ENCODE results near the gene DCAF6.

The DCAF6 gene

GRCh38 chr1:167955915-167956314, 19.4 kb downstream of the DCAF6 start:
- TF ChIP-seq, protein P1, sequence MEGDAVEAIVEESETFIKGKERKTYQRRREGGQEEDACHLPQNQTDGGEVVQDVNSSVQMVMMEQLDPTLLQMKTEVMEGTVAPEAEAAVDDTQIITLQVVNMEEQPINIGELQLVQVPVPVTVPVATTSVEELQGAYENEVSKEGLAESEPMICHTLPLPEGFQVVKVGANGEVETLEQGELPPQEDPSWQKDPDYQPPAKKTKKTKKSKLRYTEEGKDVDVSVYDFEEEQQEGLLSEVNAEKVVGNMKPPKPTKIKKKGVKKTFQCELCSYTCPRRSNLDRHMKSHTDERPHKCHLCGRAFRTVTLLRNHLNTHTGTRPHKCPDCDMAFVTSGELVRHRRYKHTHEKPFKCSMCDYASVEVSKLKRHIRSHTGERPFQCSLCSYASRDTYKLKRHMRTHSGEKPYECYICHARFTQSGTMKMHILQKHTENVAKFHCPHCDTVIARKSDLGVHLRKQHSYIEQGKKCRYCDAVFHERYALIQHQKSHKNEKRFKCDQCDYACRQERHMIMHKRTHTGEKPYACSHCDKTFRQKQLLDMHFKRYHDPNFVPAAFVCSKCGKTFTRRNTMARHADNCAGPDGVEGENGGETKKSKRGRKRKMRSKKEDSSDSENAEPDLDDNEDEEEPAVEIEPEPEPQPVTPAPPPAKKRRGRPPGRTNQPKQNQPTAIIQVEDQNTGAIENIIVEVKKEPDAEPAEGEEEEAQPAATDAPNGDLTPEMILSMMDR (IDR thresholded peaks at IDR 0.05; ENCODE audit: low read depth, low read length) = no peak
- in situ Hi-C loops (cut with HindIII; ENCODE audit: low sequenced_read_pairs) = no loop called here
- no peak overlapping the region for H3K4me3 ChIP-seq (ENCODE audit: low read depth, low read length)
- no peak for DNase-seq (ENCODE audit: low read depth, low spot score)

GRCh38 chr1:167957710-167958109, 21.2 kb downstream of the DCAF6 start:
- no peak overlapping the region for H3K4me3 ChIP-seq (ENCODE audit: low read depth, low read length)
- DNase-seq (ENCODE audit: low read depth, low spot score) = no peak
- TF ChIP-seq, protein P1 (IDR thresholded peaks at IDR 0.05; ENCODE audit: low read depth, low read length) = no peak
- in situ Hi-C loops (cut with HindIII; ENCODE audit: low sequenced_read_pairs) = no loop called here

DNA sequence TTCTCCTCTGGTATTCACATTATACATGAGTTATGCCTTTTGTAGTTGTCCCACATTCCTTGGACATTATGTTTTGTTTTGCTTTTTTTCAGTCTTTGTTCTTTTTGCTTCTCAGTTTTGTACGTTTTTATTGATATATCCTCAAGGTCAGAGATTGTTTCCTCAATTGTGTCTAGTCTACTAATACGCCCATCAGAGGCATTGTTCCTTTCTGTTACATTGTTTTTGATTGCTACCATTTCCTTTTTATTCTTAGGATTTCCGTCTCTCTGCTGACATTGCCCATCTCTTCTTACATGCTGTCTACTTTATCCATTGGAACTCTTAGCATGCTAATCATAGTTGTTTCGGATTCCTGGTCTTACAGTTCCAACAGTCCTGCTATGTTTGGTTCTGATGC, 28.2 kb downstream of the DCAF6 start:
- in situ Hi-C loops (cut with HindIII; ENCODE audit: low sequenced_read_pairs) = no loop called here
- DNase-seq (ENCODE audit: low read depth, low spot score) = no peak
- TF ChIP-seq, protein P1 (IDR thresholded peaks at IDR 0.05; ENCODE audit: low read depth, low read length) = no peak
- H3K4me3 ChIP-seq (ENCODE audit: low read depth, low read length) = no peak overlapping the region

- in situ Hi-C loops (cut with HindIII; ENCODE audit: low sequenced_read_pairs) = no loop called here
- H3K4me3 ChIP-seq (ENCODE audit: low read depth, low read length) = no peak overlapping the region
- DNase-seq (ENCODE audit: low read depth, low spot score) = no peak
- TF ChIP-seq, protein P1 (IDR thresholded peaks at IDR 0.05; ENCODE audit: low read depth, low read length) = no peak
Observed at GRCh38 chr1:167966050-167966449, 29.6 kb downstream of the DCAF6 start.

DNA sequence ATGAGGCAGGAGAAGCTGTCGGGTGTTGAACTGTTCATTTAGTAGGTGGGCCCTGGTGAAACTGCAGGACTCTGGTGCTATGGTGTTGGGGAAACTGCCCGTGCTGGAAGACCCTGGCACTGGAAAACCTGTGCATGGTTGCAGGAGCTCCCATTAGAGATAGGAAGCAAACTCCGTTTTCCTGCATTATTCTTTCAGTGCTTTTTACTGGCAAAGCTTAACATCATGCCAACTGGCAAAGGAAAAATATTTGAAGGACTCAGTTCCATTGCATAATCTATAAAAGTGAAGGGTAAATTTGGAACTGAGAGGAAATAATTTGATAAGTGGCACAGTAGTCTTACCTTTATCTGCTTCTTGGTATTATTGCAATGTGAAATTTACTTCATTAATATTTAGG, 32.1 kb downstream of the DCAF6 start:
- TF ChIP-seq, protein P1 (IDR thresholded peaks at IDR 0.05; ENCODE audit: low read depth, low read length) = no peak
- H3K4me3 ChIP-seq (ENCODE audit: low read depth, low read length) = no peak overlapping the region
- no peak for DNase-seq (ENCODE audit: low read depth, low spot score)
- in situ Hi-C loops (cut with HindIII; ENCODE audit: low sequenced_read_pairs) = no loop called here

- no peak overlapping the region for H3K4me3 ChIP-seq (ENCODE audit: low read depth, low read length)
- in situ Hi-C loops (cut with HindIII; ENCODE audit: low sequenced_read_pairs) = no loop called here
- TF ChIP-seq, protein P1 (IDR thresholded peaks at IDR 0.05; ENCODE audit: low read depth, low read length) = no peak
- DNase-seq (ENCODE audit: low read depth, low spot score) = no peak
Observed at GRCh38 chr1:167973832-167974231, 37.3 kb downstream of the DCAF6 start.

- TF ChIP-seq, protein P1 (IDR thresholded peaks at IDR 0.05; ENCODE audit: low read depth, low read length) = no peak
- DNase-seq (ENCODE audit: low read depth, low spot score) = no peak
- no peak overlapping the region for H3K4me3 ChIP-seq (ENCODE audit: low read depth, low read length)
- in situ Hi-C loops (cut with HindIII; ENCODE audit: low sequenced_read_pairs) = no loop called here
Observed at GRCh38 chr1:167974698-167975097, 38.2 kb downstream of the DCAF6 start.

All from astrocyte of the spinal cord (primary cell).